ENCODE measurements around the gene MTA3.
"Not testable (repeated sequence)": the region's sequence is repeated elsewhere in the genome, so short reads cannot be mapped to it uniquely, and the experiment has no call there.

The MTA3 gene

DNA sequence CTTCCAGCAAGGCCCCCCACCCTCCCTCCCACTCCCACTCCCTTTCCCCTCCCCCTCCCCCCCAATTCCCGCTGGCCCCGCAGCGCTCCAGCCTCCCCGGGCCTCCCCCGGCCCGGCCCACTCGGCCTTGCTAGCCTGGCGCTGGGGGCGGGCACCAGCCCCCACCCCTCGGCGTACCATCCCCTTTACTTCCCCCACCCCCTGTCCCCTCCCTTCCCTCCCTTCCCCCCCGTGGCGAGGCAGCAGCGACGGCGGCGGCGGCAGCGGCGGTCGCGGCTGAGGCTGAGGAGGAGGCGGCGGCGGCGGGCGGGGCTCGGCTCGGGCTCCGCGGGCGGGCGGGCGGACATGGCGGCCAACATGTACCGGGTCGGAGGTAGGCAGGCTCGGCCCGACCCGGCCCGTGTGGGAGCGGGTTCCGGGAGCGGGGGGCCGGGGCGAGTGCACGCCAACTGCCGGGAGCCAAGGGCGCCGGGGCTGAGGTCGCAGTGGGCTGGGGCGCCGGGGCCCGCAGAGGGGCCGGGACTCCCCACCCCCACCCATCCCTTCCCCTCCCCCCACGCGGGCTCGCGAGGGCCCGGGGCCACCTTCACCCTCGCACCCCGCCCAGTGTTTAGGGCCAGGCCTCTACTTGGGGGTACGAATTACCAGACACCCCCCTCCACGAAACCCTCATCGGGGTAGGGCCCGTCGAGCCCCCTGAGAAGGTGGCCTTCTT lies at the start of gene MTA3:
MTA3 (plus strand) TSS at position 232 of the 715 bp plus-strand sequence; CDS start at position 346, 114 bp downstream.
- DNase-seq, result peak in 1 of 2 experiments; percentile 54

DNA sequence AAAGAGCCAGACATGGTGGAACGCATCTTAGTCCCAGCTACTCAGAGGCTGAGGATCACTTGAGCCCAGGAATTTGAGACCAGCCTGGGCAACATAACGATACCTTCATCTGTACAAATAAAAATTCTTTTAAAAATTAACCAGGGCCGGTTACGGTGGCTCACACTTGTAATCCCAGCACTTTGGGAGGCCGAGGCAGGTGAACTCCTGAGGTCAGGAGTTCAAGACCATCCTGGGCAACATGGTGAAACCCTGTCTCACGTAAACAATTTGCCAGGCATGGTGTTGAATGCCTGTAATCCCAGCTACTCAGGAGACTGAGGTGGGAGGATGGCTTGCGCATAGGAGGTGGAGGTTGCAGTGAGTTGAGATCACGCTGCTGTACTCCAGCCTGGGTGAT lies 48.8 kb upstream of the MTA3 start:
- no peak for DNase-seq

DNA sequence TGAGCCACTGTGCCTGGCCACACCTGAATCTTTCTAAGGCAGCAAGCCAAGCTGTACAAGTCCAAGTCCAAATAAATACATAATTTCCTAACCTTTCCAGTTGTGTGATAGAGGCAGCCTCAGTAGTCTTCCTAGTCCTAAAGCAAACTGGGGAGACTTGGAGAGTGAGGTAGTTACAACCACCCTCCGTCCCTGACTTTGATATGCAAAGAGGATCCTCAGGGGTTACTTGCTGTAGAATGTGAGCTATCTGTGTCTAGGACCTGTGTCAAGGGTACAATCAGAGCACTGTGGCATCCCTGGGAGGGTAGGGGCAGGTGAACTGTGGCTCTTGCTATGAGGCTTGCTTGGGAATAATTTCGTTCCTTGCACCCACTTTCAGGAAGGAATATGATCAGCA lies 46.4 kb upstream of the MTA3 start:
- DNase-seq, result no peak

DNA sequence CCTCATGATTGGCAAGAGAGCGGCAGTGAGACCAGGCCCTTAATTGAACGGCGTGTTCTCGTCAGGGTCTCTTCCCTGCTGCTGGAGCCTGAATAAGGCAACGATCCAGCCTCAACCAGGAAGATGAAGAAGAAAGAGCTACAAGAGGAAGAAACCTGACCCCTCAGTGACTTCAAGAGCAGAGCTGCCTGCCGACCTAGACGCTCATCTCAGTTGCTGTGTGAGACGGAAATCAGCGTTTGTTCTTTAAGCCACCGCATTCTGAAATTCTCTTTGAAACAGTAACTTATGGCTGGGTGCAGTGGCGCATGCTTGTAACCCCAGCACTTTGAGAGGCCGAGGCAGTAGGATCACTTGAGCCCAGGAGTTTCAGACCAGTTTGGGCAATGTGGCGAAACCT lies 45.1 kb upstream of the MTA3 start:
- no peak for DNase-seq

DNA sequence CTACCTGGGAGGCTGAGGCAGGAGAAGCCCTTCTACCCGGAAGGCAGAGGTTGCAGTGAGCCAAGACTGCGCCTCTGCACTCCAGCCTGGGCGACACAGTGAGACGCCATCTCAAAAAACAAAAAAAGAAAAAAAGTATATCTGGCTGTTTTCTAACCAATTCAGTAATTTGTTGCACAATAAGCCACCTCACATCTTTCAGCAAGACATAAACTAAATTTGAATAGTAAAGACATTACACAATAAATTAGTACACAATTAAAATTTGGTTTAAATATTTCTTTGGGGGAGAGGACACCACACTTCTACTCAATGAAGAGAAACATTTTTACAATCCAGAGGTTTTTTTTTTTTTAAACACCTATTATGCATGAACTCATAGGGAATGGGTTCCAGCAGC lies 36.0 kb upstream of the MTA3 start:
- no peak for DNase-seq

DNA sequence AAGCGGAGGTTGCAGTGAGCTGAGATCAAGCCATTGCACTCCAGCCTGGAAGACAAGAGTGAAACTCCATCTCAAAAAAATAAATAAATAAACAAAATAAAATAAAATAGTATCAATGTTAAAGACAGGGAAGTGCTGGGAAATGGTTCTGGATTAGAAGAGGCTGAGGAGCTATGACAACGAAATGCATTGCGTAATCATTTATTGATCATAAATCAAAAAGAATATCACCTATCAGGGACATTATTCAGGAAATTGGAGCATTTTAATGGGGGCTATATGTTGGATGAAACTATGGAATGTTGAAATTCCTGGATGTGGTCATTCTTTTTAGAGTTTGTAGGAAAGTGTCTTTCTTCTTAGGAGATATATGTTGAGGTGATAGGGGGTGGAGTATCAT lies 30.9 kb upstream of the MTA3 start:
- no peak for DNase-seq

DNA sequence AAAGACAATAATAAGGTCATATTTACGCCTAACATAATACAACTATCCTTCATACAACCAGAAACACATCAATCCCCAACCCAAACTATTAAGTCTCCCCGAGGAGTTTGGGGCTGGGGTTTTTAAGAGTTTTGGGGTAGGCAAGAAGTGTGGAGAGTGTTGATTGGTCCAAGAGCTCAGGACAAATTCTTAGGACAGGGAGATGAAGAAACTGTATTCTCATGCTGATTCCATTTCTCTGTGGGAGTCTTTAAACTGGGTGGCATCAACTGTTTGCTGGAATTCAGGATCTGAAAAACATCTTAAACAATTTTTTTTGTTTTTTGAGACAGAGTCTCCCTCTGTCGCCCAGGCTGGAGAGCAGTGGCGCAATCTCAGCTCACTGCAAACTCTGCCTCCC lies 25.6 kb upstream of the MTA3 start:
- DNase-seq, result no peak

DNA sequence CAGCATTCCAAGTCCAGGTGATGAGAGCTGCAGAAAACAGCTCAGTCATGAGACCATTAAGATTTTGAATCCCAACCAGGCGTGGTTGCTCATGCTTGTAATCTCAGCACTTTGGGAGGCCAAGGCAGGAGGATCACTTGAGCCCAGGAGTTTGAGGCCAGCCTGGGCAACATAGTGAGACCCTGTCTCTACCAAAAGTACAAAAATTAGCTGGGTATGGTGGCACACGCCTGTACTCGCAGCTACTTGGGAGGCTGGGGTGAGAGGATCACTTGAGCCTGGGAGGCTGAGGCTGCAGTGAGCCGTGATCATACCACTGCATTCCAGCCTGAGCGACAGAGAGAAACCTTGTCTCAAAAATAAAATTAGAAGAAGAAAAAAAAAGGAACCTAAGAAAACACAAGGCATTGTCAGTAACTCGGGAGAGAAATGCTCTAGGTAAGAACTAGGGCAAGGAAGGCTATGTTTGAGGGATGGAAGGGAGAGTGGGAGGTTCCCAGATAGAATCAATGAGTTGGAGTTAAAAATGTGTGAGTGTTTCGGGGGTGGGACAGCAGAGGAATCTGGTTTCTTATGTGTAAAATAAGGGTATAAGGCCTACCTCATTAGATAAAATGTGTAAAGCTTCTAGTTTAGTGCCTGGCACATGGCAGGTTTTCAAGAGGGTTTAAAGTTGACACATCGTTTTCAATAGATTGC lies 23.3 kb upstream of the MTA3 start:
- DNase-seq, result no peak

DNA sequence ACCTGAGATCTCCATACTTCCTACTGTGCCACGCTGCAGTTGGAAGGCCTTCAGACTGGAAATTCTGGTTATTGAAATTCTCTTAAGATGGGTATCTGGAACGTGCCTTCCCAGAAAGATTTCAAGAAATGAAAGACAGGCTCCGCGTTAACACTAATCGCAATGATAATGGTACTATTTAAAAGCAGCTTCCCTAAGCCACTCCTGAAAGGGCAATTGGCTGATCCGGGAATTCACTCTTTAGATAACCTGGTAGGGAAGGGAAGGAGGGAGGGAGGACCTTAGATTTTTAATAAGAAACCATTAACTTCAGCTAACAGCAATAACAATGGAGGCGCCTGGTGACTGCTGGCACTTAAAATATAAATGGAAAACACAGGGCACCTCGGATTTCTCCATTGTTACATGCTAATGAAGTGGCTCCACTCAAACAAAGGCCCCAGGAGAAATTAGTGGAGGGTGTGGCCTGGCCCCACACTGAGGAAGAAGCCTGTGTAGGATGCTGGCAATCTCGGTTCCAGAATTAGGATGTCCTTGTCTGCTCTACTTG lies 22.5 kb upstream of the MTA3 start:
- DNase-seq, result no peak

DNA sequence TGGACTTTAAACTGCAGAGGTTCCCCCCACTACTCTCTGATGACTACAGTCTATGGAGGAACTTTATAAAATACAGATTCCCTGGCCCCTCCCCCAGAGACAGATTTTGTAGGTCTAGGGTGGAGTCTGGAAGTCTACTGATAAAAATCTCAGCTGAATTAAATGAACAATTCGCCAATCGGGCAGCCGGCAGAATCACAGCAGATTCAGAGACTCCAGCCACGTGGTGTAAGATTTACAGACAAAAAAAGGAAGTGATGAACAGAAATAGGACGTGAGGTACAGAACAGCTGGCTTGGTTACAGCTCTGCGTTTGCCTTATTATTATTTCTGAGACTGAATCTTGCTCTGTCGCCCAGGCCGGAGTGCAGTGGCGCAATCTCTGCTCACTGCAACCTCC lies 21.4 kb upstream of the MTA3 start:
- DNase-seq, result no peak

DNA sequence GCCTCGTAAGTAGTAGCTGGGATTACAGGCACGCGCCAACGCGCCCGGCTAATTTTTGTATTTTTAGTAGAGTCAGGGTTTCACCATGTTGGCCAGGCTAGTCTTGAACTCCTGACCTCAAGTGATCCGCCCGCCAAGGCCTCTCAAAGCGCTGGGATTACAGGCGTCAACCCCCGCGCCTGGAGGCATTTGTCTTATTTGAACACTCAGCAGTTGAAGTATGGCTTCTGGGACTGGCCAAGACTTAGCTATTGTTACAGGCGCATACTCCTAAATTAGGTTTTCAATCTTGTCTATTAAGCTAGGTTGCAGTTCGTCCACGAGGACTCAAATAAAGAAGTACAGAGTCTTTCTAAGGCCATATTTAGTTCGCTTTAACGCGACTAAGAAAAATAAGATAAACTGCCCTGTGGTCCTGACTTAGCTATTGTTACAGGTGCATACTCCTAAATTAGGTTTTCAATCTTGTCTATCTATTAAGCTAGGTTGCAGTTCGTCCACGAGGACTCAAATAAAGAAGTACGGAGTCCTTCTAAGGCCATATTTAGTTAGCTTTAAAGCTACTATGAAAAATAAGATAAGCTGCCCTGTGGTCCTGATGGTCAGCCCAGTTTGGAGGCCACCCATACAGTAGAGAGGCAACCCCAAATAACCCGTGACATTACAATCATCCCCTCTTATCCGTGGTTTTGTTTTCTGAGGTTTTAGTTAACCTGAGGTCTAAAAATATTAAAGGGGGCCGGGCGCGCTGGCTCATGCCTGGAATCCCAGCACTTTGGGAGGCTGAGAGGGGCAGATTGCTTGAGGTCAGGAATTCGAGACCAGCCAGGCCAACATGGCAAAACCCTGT lies 20.8 kb upstream of the MTA3 start:
- DNase-seq, result no peak

DNA sequence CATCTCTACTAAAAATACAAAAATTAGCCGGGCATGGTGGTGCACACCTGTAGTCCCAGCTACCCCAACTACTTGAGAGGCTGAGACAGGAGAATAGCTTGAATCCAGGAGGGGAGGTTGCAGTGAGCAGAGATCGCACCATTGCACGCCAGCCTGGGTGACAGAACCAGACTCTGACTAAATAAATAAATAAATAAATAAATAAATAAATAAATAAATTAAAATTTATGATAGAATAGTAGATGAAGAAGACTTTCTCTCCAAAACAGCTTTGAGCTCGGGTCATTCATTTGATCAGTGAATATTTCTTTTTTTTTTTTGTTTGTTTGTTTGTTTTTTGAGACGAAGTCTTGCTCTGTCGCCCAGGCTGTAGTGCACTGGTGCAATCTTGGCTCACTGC lies 17.6 kb upstream of the MTA3 start:
- no peak for DNase-seq

DNA sequence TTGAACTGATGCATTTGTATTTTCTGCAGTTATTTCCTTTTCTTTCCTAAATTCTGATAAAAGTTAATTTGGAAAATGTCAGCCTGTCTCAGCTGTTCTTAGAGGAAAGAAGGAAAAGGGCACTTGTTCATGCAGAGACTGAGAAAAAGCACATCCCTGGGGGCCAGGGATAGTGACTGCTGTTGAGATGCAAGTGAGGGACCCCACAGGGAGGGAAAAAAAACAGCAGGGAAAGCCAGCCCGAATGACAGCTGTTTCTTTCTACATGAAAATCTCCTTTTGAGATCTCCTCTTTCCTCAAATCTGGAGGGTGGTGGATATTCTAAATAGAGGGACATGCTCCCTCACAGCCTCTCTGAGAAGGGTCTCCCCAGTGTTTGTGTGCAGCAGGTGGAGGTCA lies 14.0 kb upstream of the MTA3 start:
- DNase-seq, result no peak

DNA sequence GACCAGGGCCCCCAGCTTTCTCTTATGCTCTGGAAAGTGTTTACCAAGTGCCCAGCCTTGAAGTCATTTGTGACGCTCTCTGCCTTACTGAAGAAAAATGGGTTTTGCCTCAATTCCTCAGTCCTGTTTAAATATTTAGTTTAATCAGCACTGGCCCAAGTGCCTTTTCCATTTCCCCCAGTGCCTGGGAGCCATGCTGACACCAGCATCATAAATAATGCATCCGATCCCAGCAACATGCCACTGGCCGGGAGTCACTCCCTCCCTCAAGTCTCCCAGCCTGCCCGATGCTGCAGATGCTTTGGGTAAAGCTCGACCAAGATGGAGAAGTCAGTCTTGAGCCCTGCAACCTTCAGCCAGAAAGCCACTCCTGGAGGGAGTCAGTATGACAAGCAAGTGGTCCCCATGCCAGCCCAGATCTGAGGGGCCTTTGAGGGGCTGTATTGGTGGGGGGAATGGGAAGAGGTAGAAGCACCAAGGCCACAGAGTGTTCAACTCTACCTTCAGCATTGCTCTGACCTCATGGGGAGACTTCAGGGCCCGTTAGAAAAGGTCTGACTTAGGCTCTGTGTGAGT lies 12.0 kb upstream of the MTA3 start:
- no peak for DNase-seq

DNA sequence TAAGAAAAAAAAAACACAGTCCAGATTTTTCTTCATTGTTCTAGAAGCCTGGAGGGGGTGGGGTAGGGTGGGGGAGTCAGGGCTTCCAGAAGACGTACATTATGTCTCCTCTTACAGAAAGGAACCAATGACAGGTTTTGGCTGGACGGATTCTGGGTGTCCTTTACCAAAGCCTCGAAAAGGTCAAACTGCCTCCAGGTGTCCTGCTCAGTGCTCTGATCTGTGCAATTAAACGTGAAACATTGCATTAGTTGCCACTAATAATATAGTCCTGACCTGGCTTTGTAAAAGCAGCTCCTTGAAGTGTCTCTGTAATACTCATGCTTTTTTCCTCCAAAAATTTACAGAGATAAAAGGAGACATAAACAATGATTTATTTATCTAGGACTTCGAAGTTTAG lies 11.1 kb upstream of the MTA3 start:
- no peak for DNase-seq

DNA sequence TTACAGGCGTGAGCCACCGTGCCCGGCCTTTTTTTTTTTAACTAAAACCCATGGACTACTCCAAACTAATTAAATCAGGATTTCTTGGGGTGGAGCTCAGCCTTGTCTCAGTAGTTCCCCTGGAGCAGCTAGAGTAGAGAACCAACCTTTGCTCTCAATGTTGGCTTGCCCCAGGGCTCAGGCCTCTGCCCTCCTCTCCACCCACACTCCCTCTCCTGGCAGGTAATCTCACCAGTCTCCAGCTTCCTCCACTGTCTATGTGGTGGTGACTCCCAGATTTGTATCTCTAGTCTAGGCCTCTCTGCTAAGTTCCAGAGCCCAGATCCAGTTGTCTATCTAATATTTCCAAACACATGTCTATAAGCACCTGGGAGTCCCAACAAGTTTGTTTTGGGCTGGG lies 9.6 kb upstream of the MTA3 start:
- no peak for DNase-seq

DNA sequence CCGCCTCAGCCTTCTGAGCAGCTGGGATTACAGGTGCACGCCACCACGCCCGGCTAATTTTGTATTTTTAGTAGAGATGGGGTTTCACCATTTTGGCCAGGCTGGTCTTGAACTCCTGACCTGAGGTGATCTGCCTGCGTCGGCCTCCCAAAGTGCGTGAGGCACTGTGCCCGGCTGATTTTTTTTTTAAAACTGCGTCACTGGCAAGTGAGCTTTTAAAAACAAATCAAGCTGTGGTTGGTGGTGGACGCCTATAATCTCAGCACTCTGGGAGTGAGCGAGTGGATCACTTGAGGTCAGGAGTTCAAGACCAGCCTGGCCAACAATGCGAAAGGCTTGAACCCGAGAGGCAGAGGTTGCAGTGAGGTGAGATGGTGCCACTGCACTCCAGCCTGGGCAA lies 8.3 kb upstream of the MTA3 start:
- not testable (repeated sequence) for DNase-seq

DNA sequence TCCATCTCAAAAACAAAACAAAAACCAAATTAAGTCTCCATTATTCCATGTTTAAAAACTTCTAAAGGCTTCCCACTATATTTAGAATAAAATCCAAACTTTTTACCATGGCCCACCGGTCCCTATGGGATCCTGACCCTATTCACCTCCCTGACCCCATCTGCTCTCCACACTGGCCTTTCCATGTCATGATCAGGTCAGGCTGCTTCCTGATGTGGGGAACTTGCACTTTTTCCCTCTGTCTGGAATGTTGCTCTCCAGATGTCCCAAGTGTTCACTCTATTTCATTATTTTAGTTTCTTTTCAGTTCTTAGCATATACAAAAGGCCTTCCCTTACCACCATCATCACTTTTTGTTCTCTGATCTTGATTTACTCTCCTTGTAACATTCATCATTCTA lies 7.5 kb upstream of the MTA3 start:
- DNase-seq, result no peak

DNA sequence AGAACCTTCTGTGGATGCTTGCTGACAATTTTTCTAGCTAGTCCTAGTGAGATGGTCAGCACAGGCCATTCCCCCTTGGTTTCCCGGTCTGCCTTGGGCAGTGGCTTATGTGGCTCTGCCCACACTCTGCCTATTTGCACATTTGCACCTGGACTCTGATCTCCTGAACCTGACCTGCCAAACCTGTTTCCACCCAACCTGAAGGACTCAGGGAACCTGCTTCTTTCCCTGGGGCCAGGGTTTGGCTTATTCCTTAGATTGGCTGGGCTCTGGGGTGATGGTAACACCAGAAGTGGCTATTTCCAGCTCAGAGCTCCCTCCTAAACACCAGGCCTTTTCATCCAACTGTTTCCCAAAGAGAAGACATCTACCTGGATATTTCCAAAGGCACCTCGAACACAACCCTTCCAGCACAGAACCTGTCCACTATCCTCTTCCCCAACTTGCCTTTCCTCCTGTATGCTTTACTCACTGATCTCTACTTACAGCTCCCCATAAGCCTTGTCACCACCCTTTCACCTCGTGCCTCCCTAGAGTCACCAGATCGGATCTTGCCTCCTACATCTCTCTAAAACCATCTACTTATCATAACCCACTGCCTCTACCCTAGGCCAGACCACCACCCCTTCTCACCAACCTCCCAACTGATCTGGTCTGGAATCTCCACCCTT lies 5.8 kb upstream of the MTA3 start:
- DNase-seq, result no peak

DNA sequence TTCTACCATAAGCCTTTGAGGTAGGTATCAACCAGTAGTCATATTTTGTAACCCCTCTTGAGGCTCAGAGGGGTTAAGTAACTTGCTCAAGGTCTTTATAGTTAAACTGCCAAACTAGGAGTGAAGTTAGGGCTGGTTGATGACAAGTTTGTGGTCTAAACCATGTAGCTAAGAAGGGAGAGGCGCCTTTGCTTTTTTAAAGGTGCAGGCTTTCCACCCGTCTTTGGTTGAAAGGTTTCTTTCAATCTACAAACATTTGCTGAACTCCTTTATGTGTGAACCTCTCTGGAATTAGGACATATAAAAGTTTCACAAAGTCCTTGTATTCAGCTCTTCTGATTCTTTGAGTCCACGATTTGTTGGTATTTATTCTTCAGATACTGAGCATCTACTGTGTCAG lies 2.4 kb upstream of the MTA3 start:
- DNase-seq, result no peak

DNA sequence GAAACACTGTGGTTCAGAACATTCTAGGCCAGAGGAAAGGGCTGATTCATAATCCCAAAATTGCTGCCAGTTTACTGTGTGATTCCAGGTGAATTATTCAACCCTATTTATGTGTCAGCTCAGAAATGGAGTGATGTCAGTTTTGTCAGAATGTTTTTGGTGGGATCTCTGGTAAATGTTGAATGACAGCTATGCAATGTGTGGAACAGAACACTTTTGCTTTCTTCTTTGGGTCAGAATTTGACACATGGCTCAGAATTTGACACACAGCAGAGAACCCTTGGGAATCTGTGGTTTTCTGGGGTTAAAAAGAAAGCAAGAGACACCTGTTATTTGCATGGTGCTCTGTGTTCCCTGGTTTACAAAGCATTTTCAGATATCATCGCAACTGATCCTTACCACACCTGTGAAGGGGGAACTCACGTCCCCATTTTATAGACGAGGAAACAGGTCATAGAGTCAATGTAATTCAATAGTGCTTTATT lies 1.6 kb upstream of the MTA3 start:
- no peak for DNase-seq

DNA sequence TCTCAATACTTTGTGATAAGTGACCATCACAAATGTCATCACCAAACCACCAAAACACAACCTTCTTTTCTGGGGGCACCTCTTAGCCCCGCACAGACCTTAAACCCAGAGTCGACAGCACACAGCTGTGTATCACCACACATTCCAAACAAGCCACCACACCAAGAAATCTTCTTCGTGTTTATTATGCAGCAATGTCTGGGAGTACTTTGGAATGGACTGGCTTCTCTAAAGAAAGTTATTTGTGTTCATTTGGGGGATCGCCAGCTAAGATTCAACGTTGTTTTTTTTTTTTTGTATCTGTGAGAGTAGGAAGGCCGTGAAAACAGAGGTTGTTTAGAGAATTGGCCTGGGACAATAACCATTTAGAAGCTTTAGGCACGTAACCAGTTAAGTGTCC lies 1.1 kb upstream of the MTA3 start:
- DNase-seq, result no peak
